Medulla oblongata (tissue), 1 donor: ENCODE data around the gene NRL.

Experiments used
- DNase-seq: peaks from one replicate; pipeline ENCODE4 v3.0.0-alpha.2; 2015; ENCODE audit errors: extremely low spot score

The NRL gene

GRCh38 chr14:24144451-24144850, 29.7 kb upstream of the NRL start:
- no peak for DNase-seq

GRCh38 chr14:24143511-24143910, 28.8 kb upstream of the NRL start:
- DNase-seq, result no peak

GRCh38 chr14:24141097-24141880, 26.5 kb upstream of the NRL start, which contains the start of gene EMC9:
EMC9 (minus strand) TSS chr14:24141591; CDS start chr14:24141304, 287 bp downstream.
- DNase-seq, result peak; percentile 100

GRCh38 chr14:24139272-24139934, 24.7 kb upstream of the NRL start:
- no peak for DNase-seq

GRCh38 chr14:24138396-24139271, 23.9 kb upstream of the NRL start:
- DNase-seq, result no peak

GRCh38 chr14:24137529-24138395, 23.0 kb upstream of the NRL start:
- DNase-seq, result no peak

GRCh38 chr14:24136684-24137528, 22.2 kb upstream of the NRL start:
- DNase-seq, result no peak

- peak; percentile 95 for DNase-seq
Measured at GRCh38 chr14:24135834-24136683, 21.3 kb upstream of the NRL start, which contains the start of gene PSME1. PSME1 (plus strand) TSS chr14:24136194; CDS start chr14:24136263, 69 bp downstream.

- no peak for DNase-seq
Measured at GRCh38 chr14:24135584-24135833, 20.8 kb upstream of the NRL start.

GRCh38 chr14:24133735-24134134, 19.0 kb upstream of the NRL start:
- no peak for DNase-seq

- no peak for DNase-seq
Measured at GRCh38 chr14:24132976-24133375, 18.2 kb upstream of the NRL start.

- no peak for DNase-seq
Measured at GRCh38 chr14:24132061-24132685, 17.4 kb upstream of the NRL start.

- no peak for DNase-seq
Measured at GRCh38 chr14:24131549-24131966, 16.8 kb upstream of the NRL start.

GRCh38 chr14:24130717-24131548, 16.2 kb upstream of the NRL start:
- DNase-seq, result no peak

- no peak for DNase-seq
Measured at GRCh38 chr14:24130380-24130716, 15.6 kb upstream of the NRL start, which contains the start of gene FITM1. FITM1 (plus strand) TSS chr14:24130659; CDS start chr14:24131564, 905 bp downstream.

GRCh38 chr14:24129410-24129998, 14.8 kb upstream of the NRL start:
- no peak for DNase-seq

GRCh38 chr14:24127673-24128072, 12.9 kb upstream of the NRL start:
- no peak for DNase-seq

GRCh38 chr14:24126939-24127338, 12.2 kb upstream of the NRL start:
- no peak for DNase-seq
